Activated naive CD8-positive, alpha-beta T cell treated with anti-CD3 and anti-CD28 coated beads, Interleukin-2, amount 50 U/mL, for 16 hours (primary cell): ENCODE data around the gene AGR3.
"Not testable (repeated sequence)": the region's sequence is repeated elsewhere in the genome, so short reads cannot be mapped to it uniquely, and the experiment has no call there.

Experiments used
- DNase-seq: peaks from one replicate; pipeline ENCODE4 v3.0.0-alpha.2; 2020; ENCODE audit warnings: low read depth, low spot score

AGR3 gene

GRCh38 chr7:16891874-16892643, 10.3 kb upstream of the AGR3 start:
- no peak for DNase-seq

- no peak for DNase-seq
These were observed 9.6 kb upstream of the AGR3 start for GRCh38 chr7:16891338-16891737.

- no peak for DNase-seq
These were observed 8.2 kb upstream of the AGR3 start for GRCh38 chr7:16889851-16890415.

- no peak for DNase-seq
These were observed 7.5 kb upstream of the AGR3 start for GRCh38 chr7:16889305-16889704.

GRCh38 chr7:16883918-16884317, 2.1 kb upstream of the AGR3 start:
- DNase-seq: no peak

GRCh38 chr7:16880554-16880953, 1.2 kb downstream of the AGR3 start:
- no peak for DNase-seq

GRCh38 chr7:16879181-16879580, 2.6 kb downstream of the AGR3 start:
- DNase-seq: no peak

GRCh38 chr7:16875861-16876260, 5.9 kb downstream of the AGR3 start:
- DNase-seq: no peak

- DNase-seq: no peak
These were observed 7.7 kb downstream of the AGR3 start for GRCh38 chr7:16874066-16874465.

- DNase-seq: no peak
These were observed 14.5 kb downstream of the AGR3 start for GRCh38 chr7:16867328-16867727.

GRCh38 chr7:16853189-16853588, 28.6 kb downstream of the AGR3 start:
- DNase-seq: not testable (repeated sequence)

- DNase-seq: no peak
These were observed 30.0 kb downstream of the AGR3 start for GRCh38 chr7:16851829-16852228.

GRCh38 chr7:16850614-16851466, 30.9 kb downstream of the AGR3 start:
- no peak for DNase-seq

GRCh38 chr7:16849296-16850148, 32.3 kb downstream of the AGR3 start:
- DNase-seq: no peak

- no peak for DNase-seq
These were observed 34.4 kb downstream of the AGR3 start for GRCh38 chr7:16847381-16847860.

GRCh38 chr7:16846601-16847165, 35.1 kb downstream of the AGR3 start:
- no peak for DNase-seq

- no peak for DNase-seq
These were observed 36.0 kb downstream of the AGR3 start for GRCh38 chr7:16845746-16846145.

GRCh38 chr7:16841681-16842080, 40.1 kb downstream of the AGR3 start:
- DNase-seq: no peak

GRCh38 chr7:16840094-16840493, 41.7 kb downstream of the AGR3 start:
- no peak for DNase-seq

GRCh38 chr7:16839646-16840045, 42.1 kb downstream of the AGR3 start:
- no peak for DNase-seq

GRCh38 chr7:16838891-16839290, 42.9 kb downstream of the AGR3 start:
- no peak for DNase-seq
